K562 (cell line): Measurements from ENCODE around the gene LRRC8E. TPM values are rescaled to one million over a fixed set of nuclear protein-coding genes. Genes with fewer than 3 reads are reported as not detected.

Experiments
- ATAC-seq: fragments of 200-7000 bp; cut with Tn5 transposase; 3 replicates; pipeline ENCODE4 v1.9.1; 2020; ENCODE audit warnings: moderate library complexity
- BruUV-seq: library from RNA; stranded (reverse); fragments of 400-500 nt; replicated peaks from 2 replicates; lab custom pipeline; 2021; lab: Mats Ljungman, UMichigan
- CTCF ChIA-PET: fragments of 300-600 bp; formaldehyde crosslinking; extraction: SDS; loops from one replicate; lab custom pipeline; 2021; ENCODE audit warnings: low intra/inter-chr PET ratio; lab: Yijun Ruan, JAX
- POLR2A ChIA-PET: fragments of 300-600, 350-650 bp; sonication (Branson Sonifier 250); formaldehyde crosslinking; extraction: SDS; loops from one replicate; lab custom pipeline; 2021; ENCODE audit warnings: antibody characterized with exemption, inconsistent platforms; lab: Yijun Ruan, JAX
- DNase-seq, 4 experiments: peaks; one replicate each; pipeline versions ENCODE4 v3.0.0 to v3.0.0-alpha.2; 2011 to 2018; ENCODE audit warnings: low spot score in 3 of 4, mixed read lengths in 3 of 4; ENCODE audit errors: extremely low read depth in 1 of 4
- FAIRE-seq: peaks from 2 replicates; lab custom pipeline; 2011; peaks lifted over from hg19 to GRCh38; lab: Jason Lieb, UNC
- H2AFZ ChIP-seq: 2 replicates; pipeline ENCODE4 v1.6.0; 2011; ENCODE audit warnings: low read depth, low read length, control low read depth, inconsistent platforms
- H3K27ac ChIP-seq: fragments of 200-600 bp; 3 replicates; pipeline ENCODE4 v1.8.0; 2011; ENCODE audit warnings: low read depth, mild to moderate bottlenecking, control low read depth, inconsistent platforms, low read length, moderate library complexity, mixed read lengths; ENCODE audit errors: extremely low read depth
- H3K27me3 ChIP-seq, 2 experiments: fragments of 300-600 bp in 1 of 2; 2 replicates in 1 of 2; 3 replicates in 1 of 2; pipeline versions ENCODE4 v1.6.0 to v1.8.0; 2011; ENCODE audit warnings: inconsistent platforms in 2 of 2, low read length in 2 of 2, mild to moderate bottlenecking in 1 of 2, mixed read lengths in 1 of 2, moderate library complexity in 1 of 2; ENCODE audit not compliant: control insufficient read depth in 2 of 2, insufficient read depth in 2 of 2
- H3K36me3 ChIP-seq: fragments of 300-600 bp; 3 replicates; pipeline ENCODE4 v1.8.0; 2011; ENCODE audit warnings: mild to moderate bottlenecking, low read length, inconsistent platforms; ENCODE audit not compliant: control insufficient read depth, insufficient read depth
- H3K4me1 ChIP-seq, 2 experiments: fragments of 200-600 bp in 1 of 2; replicated peaks in 1 of 2; 2 replicates in 1 of 2; 3 replicates in 1 of 2; pipeline versions ENCODE4 v1.5.1 to v1.8.0; 2011; ENCODE audit warnings: inconsistent platforms in 2 of 2, low read length in 2 of 2, mild to moderate bottlenecking in 1 of 2, mixed read lengths in 1 of 2, moderate library complexity in 1 of 2; ENCODE audit not compliant: control insufficient read depth in 2 of 2, insufficient read depth in 2 of 2
- H3K4me2 ChIP-seq: 2 replicates; pipeline ENCODE4 v1.6.1; 2011; ENCODE audit warnings: low read length, control low read depth, inconsistent platforms, mixed read lengths; ENCODE audit not compliant: insufficient read depth
- H3K4me3 ChIP-seq: fragments of 200-600 bp; sonication (generic), shearing (Covaris generic); 2 replicates; pipeline ENCODE4 v1.5.1; 2016; ENCODE audit warnings: control low read depth, inconsistent platforms
- H3K79me2 ChIP-seq: fragments of 200-600 bp; 3 replicates; pipeline ENCODE4 v1.8.0; 2011; ENCODE audit warnings: low read length, inconsistent platforms; ENCODE audit not compliant: control insufficient read depth, insufficient read depth
- H3K9ac ChIP-seq, 2 experiments: 2 replicates each; pipeline versions ENCODE4 v1.6.0 to v1.6.1; 2011; ENCODE audit warnings: low read depth in 2 of 2, low read length in 2 of 2, control low read depth in 1 of 2, inconsistent platforms in 1 of 2, mild to moderate bottlenecking in 1 of 2, mixed read lengths in 1 of 2; ENCODE audit not compliant: insufficient read depth in 1 of 2
- H3K9me1 ChIP-seq: one replicate; pipeline ENCODE4 v1.6.0; 2011; ENCODE audit warnings: inconsistent platforms, mild to moderate bottlenecking, low read length, moderate library complexity; ENCODE audit not compliant: control insufficient read depth, insufficient read depth
- H3K9me3 ChIP-seq: replicated peaks from 2 replicates; pipeline ENCODE4 v1.5.1; 2011; ENCODE audit warnings: low read depth, low read length, inconsistent platforms; ENCODE audit not compliant: control insufficient read depth, insufficient read depth
- H4K20me1 ChIP-seq: replicated peaks from 2 replicates; pipeline ENCODE4 v1.6.1; 2011; ENCODE audit warnings: low read length, inconsistent platforms, mixed read lengths; ENCODE audit not compliant: control insufficient read depth, insufficient read depth
- CBX1 ChIP-seq: sonication (generic); IDR thresholded peaks from 2 replicates; pipeline ENCODE4 v1.6.1; 2016; ENCODE audit warnings: antibody characterized with exemption, low read depth, mild to moderate bottlenecking
- FOXK1 ChIP-seq: sonication (generic); formaldehyde crosslinking; IDR thresholded peaks from 2 replicates; pipeline ENCODE4 v1.8.0; 2022; ENCODE audit warnings: missing genetic modification reagents, mild to moderate bottlenecking, borderline replicate concordance
- TRIM28 ChIP-seq: fragments of 450-650 bp; IDR thresholded peaks from 2 replicates; pipeline ENCODE4 v1.6.1; 2017
- ZBTB7A ChIP-seq: IDR thresholded peaks from 2 replicates; pipeline ENCODE4 v1.6.1; 2011; ENCODE audit warnings: low read depth, mild to moderate bottlenecking, low read length, moderate library complexity, borderline replicate concordance; ENCODE audit not compliant: control insufficient read depth
- WGBS: fragments of 100-300 bp; shearing (Covaris generic); methylation state at CpG from one replicate; pipeline ENCODE4 v1.1.6; 2016; ENCODE audit warnings: low coverage, mixed read lengths; ENCODE audit not compliant: insufficient coverage; ENCODE audit errors: missing lambda C conversion rate; 5-methylcytosine and 5-hydroxymethylcytosine counted together
- in situ Hi-C: fragments of 300-500 bp; cut with MboI; formaldehyde crosslinking; loops from 4 replicates; pipeline ENCODE4 v1.15.0; 2018; ENCODE audit warnings: inconsistent platforms, mixed read lengths
- intact Hi-C: fragments of 100-400 bp; cut with micrococcal nuclease; formaldehyde crosslinking; loops from 2 replicates; pipeline ENCODE4 v1.14.2; 2022
- polyA plus RNA-seq, 8 experiments: library from polyadenylated mRNA; depleted of rRNA in 4 of 8; stranded (reverse) in 5 of 8; unstranded in 3 of 8; fragments of >200 nt; fragmentation: Nextera tagmentation in 2 of 8; fragmentation: Illumina TruSeq in 1 of 8; extraction: Ambion mirVana in 2 of 8; extraction: Trizol in 1 of 8; gene quantifications; 2 replicates each; pipeline versions ENCODE4 v1.2.1 to v1.2.3, GENCODE V29; 2011 to 2014; ENCODE audit warnings: inconsistent platforms in 1 of 8, missing spikeins in 1 of 8
- total RNA-seq, 7 experiments: library from RNA; depleted of rRNA in 6 of 7; stranded (reverse); fragments of >200 nt in 6 of 7; fragmentation: Illumina TruSeq in 2 of 7; extraction: Trizol in 2 of 7; gene quantifications; 2 replicates each; pipeline versions ENCODE4 v1.2.1 to v1.2.3, GENCODE V29; 2011 to 2021; ENCODE audit warnings: low replicate concordance in 1 of 7
- TF ChIP-seq, protein P1 (sequence below): sonication (generic); IDR thresholded peaks from 2 replicates; pipeline ENCODE4 v1.6.1; 2016
- TF ChIP-seq, protein P2 (sequence below): fragments of 450-650 bp; IDR thresholded peaks from 2 replicates; pipeline ENCODE4 v1.6.1; 2016; ENCODE audit warnings: mild to moderate bottlenecking
- TF ChIP-seq, protein P3 (sequence below): fragments of 450-650 bp; formaldehyde crosslinking; IDR thresholded peaks from 2 replicates; pipeline ENCODE4 v1.4.0; 2020; ENCODE audit warnings: mild to moderate bottlenecking, mixed read lengths
- TF ChIP-seq, protein P4 (sequence below): fragments of 450-650 bp; formaldehyde crosslinking; IDR thresholded peaks from 2 replicates; pipeline ENCODE4 v1.4.0; 2022; ENCODE audit warnings: missing genetic modification characterization
- TF ChIP-seq, protein P5 (sequence below): fragments of 450-650 bp; formaldehyde crosslinking; IDR thresholded peaks from 2 replicates; pipeline ENCODE4 v1.4.0; 2020; ENCODE audit warnings: mild to moderate bottlenecking, moderate library complexity
- TF ChIP-seq, protein P6 (sequence below): sonication (generic); formaldehyde crosslinking; IDR thresholded peaks from 2 replicates; pipeline ENCODE4 v1.8.1; 2022; ENCODE audit warnings: missing genetic modification reagents

LRRC8E gene
- total and polyA plus RNA-seq, 9 of the 15 experiments (the other 6 are each of a cell fraction or from before 2014, with no cell fraction given): 0.08 to 5.7 (median 3.5) TPM; not detected in 1

DNA sequence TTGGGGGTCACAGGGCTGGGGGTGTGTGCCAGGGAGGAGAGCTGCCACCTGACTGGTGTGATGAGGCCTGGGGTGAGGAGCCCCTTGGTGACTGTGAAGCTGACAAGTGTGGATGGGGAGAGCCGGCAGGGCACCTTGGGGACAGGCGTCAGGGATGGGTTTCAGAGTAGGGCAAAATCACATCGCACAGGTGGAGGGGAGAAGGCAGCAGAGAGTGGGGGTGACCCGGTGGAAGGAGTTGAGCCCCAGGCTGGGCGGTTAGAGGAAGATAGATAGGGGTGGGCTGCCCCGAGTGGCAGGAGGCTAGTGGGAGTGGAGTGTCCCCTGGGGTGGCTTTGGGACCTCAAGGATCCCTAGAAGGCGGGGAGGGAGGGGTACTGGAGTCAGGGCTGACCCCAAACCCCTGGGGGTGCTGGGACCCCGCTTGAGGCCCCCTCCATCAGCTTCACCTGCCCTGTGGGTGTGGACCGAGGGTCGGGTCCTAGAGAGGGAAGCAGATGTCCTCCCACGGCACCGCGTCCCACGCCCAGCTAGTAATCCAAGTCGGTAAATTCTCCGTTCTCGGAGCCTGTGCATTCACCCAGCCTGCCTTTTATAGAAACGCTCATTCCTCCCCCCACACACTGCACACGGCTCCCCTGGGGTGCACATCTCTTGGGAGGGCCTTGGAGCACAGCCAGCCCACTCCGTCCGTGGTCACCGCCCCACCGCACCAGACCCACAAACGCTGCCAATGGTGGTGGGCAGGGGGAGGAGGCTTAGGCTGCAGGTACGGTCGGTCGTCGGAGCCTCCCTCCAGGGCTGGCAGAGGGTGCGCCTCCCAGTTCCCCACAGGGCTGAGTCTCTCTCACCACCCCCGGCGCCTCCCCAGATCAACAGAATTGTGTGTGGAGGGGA, 35.2 kb downstream of the LRRC8E start:
- in situ Hi-C loops: loop anchor here (5.0 kb wide), 1 partner anchor 71 kb away; no protein-coding TSS in a partner anchor
- BruUV-seq: no TSS peak
- no peak overlapping the region for H3K4me2 ChIP-seq
- no peak overlapping the region for H3K4me3 ChIP-seq
- ATAC-seq: no peak
- intact Hi-C loops: loop anchor here (5.0 kb wide), 1 partner anchor 51 kb away; the partner anchor contains the start of gene PRR36
- H4K20me1 ChIP-seq: peaks cover 25% of the 10 kb centered on the region; the same call in 1 of the 2 replicates
- no peak overlapping the region for H2AFZ ChIP-seq
- no peak for FAIRE-seq
- no peak overlapping the region for H3K27ac ChIP-seq
- H3K9me1 ChIP-seq: no peaks in the 10 kb centered on the region
- peak overlapping the region in 1 of 2 experiments; percentile 86; a peak in 2 of 4 replicates for H3K9ac ChIP-seq
- WGBS: 44% methylated on average over 30 of the region's 31 CpGs
- H3K79me2 ChIP-seq: peaks cover 12% of the 10 kb centered on the region
- POLR2A ChIA-PET: interaction anchor here (0.6 to 1.4 kb wide), 3 partner anchors 25 to 262 kb away, joined by 3 to 8 read pairs (median 3); no protein-coding TSS in a partner anchor
- H3K27me3 ChIP-seq: no peaks in the 10 kb centered on the region
- CTCF ChIA-PET: no interaction called here
- H3K9me3 ChIP-seq: no peaks in the 10 kb centered on the region
- H3K36me3 ChIP-seq: peaks cover 35% of the 10 kb centered on the region; the same call in 1 of the 3 replicates
- no peak for DNase-seq
- peaks cover 19 to 85% of the 10 kb centered on the region in 2 experiments for H3K4me1 ChIP-seq
- TF ChIP-seq, protein P1, sequence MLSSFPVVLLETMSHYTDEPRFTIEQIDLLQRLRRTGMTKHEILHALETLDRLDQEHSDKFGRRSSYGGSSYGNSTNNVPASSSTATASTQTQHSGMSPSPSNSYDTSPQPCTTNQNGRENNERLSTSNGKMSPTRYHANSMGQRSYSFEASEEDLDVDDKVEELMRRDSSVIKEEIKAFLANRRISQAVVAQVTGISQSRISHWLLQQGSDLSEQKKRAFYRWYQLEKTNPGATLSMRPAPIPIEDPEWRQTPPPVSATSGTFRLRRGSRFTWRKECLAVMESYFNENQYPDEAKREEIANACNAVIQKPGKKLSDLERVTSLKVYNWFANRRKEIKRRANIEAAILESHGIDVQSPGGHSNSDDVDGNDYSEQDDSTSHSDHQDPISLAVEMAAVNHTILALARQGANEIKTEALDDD: no peak
- TF ChIP-seq ZBTB7A: no peak
- no peak for TF ChIP-seq TRIM28
- TF ChIP-seq, protein P2, sequence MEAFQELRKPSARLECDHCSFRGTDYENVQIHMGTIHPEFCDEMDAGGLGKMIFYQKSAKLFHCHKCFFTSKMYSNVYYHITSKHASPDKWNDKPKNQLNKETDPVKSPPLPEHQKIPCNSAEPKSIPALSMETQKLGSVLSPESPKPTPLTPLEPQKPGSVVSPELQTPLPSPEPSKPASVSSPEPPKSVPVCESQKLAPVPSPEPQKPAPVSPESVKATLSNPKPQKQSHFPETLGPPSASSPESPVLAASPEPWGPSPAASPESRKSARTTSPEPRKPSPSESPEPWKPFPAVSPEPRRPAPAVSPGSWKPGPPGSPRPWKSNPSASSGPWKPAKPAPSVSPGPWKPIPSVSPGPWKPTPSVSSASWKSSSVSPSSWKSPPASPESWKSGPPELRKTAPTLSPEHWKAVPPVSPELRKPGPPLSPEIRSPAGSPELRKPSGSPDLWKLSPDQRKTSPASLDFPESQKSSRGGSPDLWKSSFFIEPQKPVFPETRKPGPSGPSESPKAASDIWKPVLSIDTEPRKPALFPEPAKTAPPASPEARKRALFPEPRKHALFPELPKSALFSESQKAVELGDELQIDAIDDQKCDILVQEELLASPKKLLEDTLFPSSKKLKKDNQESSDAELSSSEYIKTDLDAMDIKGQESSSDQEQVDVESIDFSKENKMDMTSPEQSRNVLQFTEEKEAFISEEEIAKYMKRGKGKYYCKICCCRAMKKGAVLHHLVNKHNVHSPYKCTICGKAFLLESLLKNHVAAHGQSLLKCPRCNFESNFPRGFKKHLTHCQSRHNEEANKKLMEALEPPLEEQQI: no peak
- TF ChIP-seq CBX1: no peak
- no peak for TF ChIP-seq FOXK1 (CRISPR knock-in tag)
- TF ChIP-seq, protein P3, sequence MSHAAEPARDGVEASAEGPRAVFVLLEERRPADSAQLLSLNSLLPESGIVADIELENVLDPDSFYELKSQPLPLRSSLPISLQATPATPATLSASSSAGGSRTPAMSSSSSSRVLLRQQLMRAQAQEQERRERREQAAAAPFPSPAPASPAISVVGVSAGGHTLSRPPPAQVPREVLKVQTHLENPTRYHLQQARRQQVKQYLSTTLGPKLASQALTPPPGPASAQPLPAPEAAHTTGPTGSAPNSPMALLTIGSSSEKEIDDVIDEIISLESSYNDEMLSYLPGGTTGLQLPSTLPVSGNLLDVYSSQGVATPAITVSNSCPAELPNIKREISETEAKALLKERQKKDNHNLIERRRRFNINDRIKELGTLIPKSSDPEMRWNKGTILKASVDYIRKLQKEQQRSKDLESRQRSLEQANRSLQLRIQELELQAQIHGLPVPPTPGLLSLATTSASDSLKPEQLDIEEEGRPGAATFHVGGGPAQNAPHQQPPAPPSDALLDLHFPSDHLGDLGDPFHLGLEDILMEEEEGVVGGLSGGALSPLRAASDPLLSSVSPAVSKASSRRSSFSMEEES (CRISPR knock-in tag): no peak
- TF ChIP-seq, protein P4, sequence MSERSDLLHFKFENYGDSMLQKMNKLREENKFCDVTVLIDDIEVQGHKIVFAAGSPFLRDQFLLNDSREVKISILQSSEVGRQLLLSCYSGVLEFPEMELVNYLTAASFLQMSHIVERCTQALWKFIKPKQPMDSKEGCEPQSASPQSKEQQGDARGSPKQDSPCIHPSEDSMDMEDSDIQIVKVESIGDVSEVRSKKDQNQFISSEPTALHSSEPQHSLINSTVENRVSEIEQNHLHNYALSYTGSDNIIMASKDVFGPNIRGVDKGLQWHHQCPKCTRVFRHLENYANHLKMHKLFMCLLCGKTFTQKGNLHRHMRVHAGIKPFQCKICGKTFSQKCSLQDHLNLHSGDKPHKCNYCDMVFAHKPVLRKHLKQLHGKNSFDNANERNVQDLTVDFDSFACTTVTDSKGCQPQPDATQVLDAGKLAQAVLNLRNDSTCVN (CRISPR knock-in tag): no peak
- TF ChIP-seq, protein P5, sequence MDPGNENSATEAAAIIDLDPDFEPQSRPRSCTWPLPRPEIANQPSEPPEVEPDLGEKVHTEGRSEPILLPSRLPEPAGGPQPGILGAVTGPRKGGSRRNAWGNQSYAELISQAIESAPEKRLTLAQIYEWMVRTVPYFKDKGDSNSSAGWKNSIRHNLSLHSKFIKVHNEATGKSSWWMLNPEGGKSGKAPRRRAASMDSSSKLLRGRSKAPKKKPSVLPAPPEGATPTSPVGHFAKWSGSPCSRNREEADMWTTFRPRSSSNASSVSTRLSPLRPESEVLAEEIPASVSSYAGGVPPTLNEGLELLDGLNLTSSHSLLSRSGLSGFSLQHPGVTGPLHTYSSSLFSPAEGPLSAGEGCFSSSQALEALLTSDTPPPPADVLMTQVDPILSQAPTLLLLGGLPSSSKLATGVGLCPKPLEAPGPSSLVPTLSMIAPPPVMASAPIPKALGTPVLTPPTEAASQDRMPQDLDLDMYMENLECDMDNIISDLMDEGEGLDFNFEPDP (CRISPR knock-in tag): no peak
- TF ChIP-seq, protein P6, sequence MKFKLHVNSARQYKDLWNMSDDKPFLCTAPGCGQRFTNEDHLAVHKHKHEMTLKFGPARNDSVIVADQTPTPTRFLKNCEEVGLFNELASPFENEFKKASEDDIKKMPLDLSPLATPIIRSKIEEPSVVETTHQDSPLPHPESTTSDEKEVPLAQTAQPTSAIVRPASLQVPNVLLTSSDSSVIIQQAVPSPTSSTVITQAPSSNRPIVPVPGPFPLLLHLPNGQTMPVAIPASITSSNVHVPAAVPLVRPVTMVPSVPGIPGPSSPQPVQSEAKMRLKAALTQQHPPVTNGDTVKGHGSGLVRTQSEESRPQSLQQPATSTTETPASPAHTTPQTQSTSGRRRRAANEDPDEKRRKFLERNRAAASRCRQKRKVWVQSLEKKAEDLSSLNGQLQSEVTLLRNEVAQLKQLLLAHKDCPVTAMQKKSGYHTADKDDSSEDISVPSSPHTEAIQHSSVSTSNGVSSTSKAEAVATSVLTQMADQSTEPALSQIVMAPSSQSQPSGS (CRISPR knock-in tag): no peak
